ENCODE data around the gene CLASRP. TPM values are rescaled to one million over a fixed set of nuclear protein-coding genes. Genes with fewer than 3 reads are reported as not detected.

CLASRP gene
- total RNA-seq, 2 donors from 2014 or later, result 67.1 to 90.3 TPM

DNA sequence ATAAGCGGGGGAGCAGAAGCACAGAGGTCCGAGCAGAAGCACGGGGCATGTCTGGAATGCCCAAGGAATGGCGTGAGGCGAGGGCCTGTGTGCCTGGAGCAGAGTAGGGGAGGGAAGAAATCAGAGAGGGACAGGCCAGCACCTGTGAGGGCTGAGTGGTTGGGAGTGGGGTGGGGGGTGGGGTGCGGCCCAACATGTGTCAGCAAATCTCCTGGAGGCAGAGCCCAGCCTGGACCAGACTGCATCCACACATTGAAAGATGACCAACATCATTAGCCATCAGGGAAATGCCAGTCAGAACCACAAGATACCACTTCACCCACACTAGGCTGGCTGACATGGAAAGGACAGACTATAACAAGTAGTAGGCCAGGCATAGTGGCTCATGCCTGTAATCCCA, 11.2 kb downstream of the CLASRP start:
- Histone ChIP-seq H3K36me3 (ENCODE audit: control insufficient read depth, insufficient read depth, low read length) (peaks cover 49% of the 10 kb centered on the region), H3K4me1 (ENCODE audit: control insufficient read depth, insufficient read depth, low read length) (no peaks in the 10 kb centered on the region), H3K9me3 (ENCODE audit: control insufficient read depth, low read length) (no peaks in the 10 kb centered on the region), H3K4me3 (ENCODE audit: low read length) (no peak overlapping the region), H3K27ac (ENCODE audit: low read depth, low read length) (no peak overlapping the region), H3K27me3 (ENCODE audit: control insufficient read depth, insufficient read depth, low read length, poor library complexity, severe bottlenecking) (no peaks in the 10 kb centered on the region), H3K9ac (ENCODE audit: extremely low read depth, low read length, poor library complexity, severe bottlenecking) (no peak overlapping the region)
- DNase-seq, result no peak
- no peaks in the 10 kb centered on the region for H3K4me1 Mint-ChIP-seq
- no peak overlapping the region for H3K4me3 Mint-ChIP-seq
- H3K27ac Mint-ChIP-seq, result peak overlapping the region; percentile 89
- H3K27me3 Mint-ChIP-seq (ENCODE audit: insufficient read depth), result no peaks in the 10 kb centered on the region
- WGBS, 2 experiments (ENCODE audit: insufficient coverage in 1 of 2, insufficient read length in 1 of 2), result 96 to 100% methylated on average over 2 to 6 of the region's 6 CpGs
- peaks cover 58% of the 10 kb centered on the region for H3K36me3 Mint-ChIP-seq (ENCODE audit: low read depth)
- no peaks in the 10 kb centered on the region for H3K9me3 Mint-ChIP-seq
- TF ChIP-seq, protein P1, sequence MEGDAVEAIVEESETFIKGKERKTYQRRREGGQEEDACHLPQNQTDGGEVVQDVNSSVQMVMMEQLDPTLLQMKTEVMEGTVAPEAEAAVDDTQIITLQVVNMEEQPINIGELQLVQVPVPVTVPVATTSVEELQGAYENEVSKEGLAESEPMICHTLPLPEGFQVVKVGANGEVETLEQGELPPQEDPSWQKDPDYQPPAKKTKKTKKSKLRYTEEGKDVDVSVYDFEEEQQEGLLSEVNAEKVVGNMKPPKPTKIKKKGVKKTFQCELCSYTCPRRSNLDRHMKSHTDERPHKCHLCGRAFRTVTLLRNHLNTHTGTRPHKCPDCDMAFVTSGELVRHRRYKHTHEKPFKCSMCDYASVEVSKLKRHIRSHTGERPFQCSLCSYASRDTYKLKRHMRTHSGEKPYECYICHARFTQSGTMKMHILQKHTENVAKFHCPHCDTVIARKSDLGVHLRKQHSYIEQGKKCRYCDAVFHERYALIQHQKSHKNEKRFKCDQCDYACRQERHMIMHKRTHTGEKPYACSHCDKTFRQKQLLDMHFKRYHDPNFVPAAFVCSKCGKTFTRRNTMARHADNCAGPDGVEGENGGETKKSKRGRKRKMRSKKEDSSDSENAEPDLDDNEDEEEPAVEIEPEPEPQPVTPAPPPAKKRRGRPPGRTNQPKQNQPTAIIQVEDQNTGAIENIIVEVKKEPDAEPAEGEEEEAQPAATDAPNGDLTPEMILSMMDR (conservative IDR thresholded peaks at IDR 0.05), result no peak

DNA sequence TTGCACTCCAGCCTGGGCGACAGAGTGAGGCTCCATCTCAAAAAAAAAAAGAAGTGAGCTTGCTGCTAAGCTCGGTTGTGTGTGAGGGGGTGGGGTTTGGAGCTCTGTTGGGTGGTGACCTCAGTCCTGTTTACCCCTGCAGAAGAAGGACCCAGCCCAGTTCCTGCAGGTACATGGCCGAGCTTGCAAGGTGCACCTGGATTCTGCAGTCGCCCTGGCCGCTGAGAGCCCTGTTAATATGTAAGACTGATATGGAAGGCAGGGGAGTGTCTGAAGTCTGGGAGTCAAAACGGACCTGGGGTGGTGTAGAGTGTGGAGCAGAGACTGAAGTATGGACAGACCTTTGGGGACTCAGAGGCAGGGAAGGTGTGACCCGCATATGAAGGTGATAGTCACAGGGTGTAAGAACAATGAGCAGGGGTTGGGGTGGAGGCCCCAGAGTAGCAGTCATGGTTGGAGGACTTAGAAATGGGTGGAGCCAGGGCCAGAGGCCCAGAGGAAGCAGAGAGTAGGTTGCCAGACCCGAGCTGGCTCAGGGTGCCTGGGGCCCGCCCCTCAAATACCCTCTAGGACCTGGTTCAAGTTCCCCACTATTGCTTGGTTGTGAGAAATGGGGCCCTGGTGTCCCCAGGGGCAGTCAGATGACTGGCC, 13.2 kb downstream of the CLASRP start:
- Histone ChIP-seq H3K4me3 (ENCODE audit: low read length) (no peak overlapping the region), H3K27ac (ENCODE audit: low read depth, low read length) (no peak overlapping the region), H3K4me1 (ENCODE audit: control insufficient read depth, insufficient read depth, low read length) (no peaks in the 10 kb centered on the region), H3K9ac (ENCODE audit: extremely low read depth, low read length, poor library complexity, severe bottlenecking) (no peak overlapping the region), H3K9me3 (ENCODE audit: control insufficient read depth, low read length) (no peaks in the 10 kb centered on the region), H3K27me3 (ENCODE audit: control insufficient read depth, insufficient read depth, low read length, poor library complexity, severe bottlenecking) (no peaks in the 10 kb centered on the region), H3K36me3 (ENCODE audit: control insufficient read depth, insufficient read depth, low read length) (peaks cover 56% of the 10 kb centered on the region)
- no peak for DNase-seq
- Mint-ChIP-seq H3K36me3 (ENCODE audit: low read depth) (peaks cover 54% of the 10 kb centered on the region), H3K27ac (no peak overlapping the region), H3K4me1 (no peaks in the 10 kb centered on the region), H3K9me3 (no peaks in the 10 kb centered on the region), H3K4me3 (no peak overlapping the region), H3K27me3 (ENCODE audit: insufficient read depth) (no peaks in the 10 kb centered on the region)
- 90 to 95% methylated on average over 4 to 9 of the region's 9 CpGs for WGBS, 2 experiments (ENCODE audit: insufficient coverage in 1 of 2, insufficient read length in 1 of 2)
- TF ChIP-seq, protein P1 (conservative IDR thresholded peaks at IDR 0.05), result no peak

DNA sequence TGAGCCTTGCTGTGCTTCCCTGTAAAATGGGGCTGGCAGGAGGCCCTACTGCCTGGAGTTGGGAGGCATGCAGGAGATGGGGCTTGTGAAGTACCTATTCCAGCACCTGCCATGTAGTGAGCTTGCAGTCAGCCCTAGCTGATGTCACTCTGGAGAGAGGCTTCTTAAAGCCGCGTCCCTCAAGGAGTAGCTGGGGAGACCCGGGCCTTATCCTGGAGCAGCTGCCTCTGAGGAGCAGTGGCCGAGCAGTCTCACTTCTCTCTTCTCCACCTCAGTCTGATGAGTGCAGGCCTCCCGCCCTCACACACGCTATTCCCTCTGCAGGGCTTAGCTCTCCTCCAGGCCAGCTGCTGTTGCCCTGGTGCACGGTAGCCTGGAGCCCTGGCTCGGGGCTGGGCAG, 18.0 kb downstream of the CLASRP start:
- Histone ChIP-seq H3K27ac (ENCODE audit: low read depth, low read length) (no peak overlapping the region), H3K9ac (ENCODE audit: extremely low read depth, low read length, poor library complexity, severe bottlenecking) (no peak overlapping the region), H3K9me3 (ENCODE audit: control insufficient read depth, low read length) (no peaks in the 10 kb centered on the region), H3K27me3 (ENCODE audit: control insufficient read depth, insufficient read depth, low read length, poor library complexity, severe bottlenecking) (no peaks in the 10 kb centered on the region), H3K4me3 (ENCODE audit: low read length) (no peak overlapping the region), H3K4me1 (ENCODE audit: control insufficient read depth, insufficient read depth, low read length) (no peaks in the 10 kb centered on the region), H3K36me3 (ENCODE audit: control insufficient read depth, insufficient read depth, low read length) (peaks cover 74% of the 10 kb centered on the region)
- Mint-ChIP-seq H3K4me1 (peaks cover 2% of the 10 kb centered on the region), H3K4me3 (no peak overlapping the region), H3K27me3 (ENCODE audit: insufficient read depth) (no peaks in the 10 kb centered on the region), H3K9me3 (no peaks in the 10 kb centered on the region), H3K27ac (no peak overlapping the region), H3K36me3 (ENCODE audit: low read depth) (peaks cover 75% of the 10 kb centered on the region)
- no peak for DNase-seq
- TF ChIP-seq, protein P1 (conservative IDR thresholded peaks at IDR 0.05), result no peak
- WGBS, 2 experiments (ENCODE audit: insufficient coverage in 1 of 2, insufficient read length in 1 of 2), result 92 to 93% methylated on average over 5 to 8 of the region's 8 CpGs

All from endodermal cell (in vitro differentiated cells).